GM21360 (cell line): ENCODE measurements around the gene MOK.
A peak's percentile ranks its signal among the peaks of the same experiment; 100 is the strongest.
"Not testable (repeated sequence)": the region's sequence is repeated elsewhere in the genome, so short reads cannot be mapped to it uniquely, and the experiment has no call there.

Experiments used
- ATAC-seq: cut with Tn5 transposase; IDR thresholded peaks from one replicate; pipeline ENCODE4 v1.9.1; 2021; ENCODE audit warnings: mild to moderate bottlenecking, moderate library complexity; ENCODE audit not compliant: unreplicated experiment

MOK gene

GRCh38 chr14:102321456-102322422 is 16.8 kb upstream of the MOK start:
- no peak for ATAC-seq

- ATAC-seq: no peak
These were observed 15.9 kb upstream of the MOK start for GRCh38 chr14:102320671-102321455.

- peak; percentile 20 for ATAC-seq
These were observed 15.2 kb upstream of the MOK start for GRCh38 chr14:102320033-102320660.

- ATAC-seq: peak; percentile 53
These were observed 14.5 kb upstream of the MOK start, which contains the start of gene ZNF839 for GRCh38 chr14:102319351-102320032. TSS of gene ZNF839 (plus strand) at chr14:102319746. CDS start at chr14:102319766, 20 bp downstream.

- no peak for ATAC-seq
These were observed 13.9 kb upstream of the MOK start for GRCh38 chr14:102318781-102319276.

- ATAC-seq: no peak
These were observed 12.7 kb upstream of the MOK start for GRCh38 chr14:102317564-102318248.

GRCh38 chr14:102316743-102317563 is 12.0 kb upstream of the MOK start:
- peak; percentile 61 for ATAC-seq

- ATAC-seq: no peak
These were observed 11.4 kb upstream of the MOK start for GRCh38 chr14:102316338-102316742.

- ATAC-seq: no peak
These were observed 10.2 kb upstream of the MOK start for GRCh38 chr14:102315121-102315520.

GRCh38 chr14:102314242-102315011 is 9.5 kb upstream of the MOK start:
- ATAC-seq: peak; percentile 57

- no peak for ATAC-seq
These were observed 1.3 kb downstream of the MOK start for GRCh38 chr14:102303664-102304063.

GRCh38 chr14:102298303-102299070 is 6.5 kb downstream of the MOK start:
- not testable (repeated sequence) for ATAC-seq

- no peak for ATAC-seq
These were observed 7.4 kb downstream of the MOK start for GRCh38 chr14:102297436-102298170.

DNA sequence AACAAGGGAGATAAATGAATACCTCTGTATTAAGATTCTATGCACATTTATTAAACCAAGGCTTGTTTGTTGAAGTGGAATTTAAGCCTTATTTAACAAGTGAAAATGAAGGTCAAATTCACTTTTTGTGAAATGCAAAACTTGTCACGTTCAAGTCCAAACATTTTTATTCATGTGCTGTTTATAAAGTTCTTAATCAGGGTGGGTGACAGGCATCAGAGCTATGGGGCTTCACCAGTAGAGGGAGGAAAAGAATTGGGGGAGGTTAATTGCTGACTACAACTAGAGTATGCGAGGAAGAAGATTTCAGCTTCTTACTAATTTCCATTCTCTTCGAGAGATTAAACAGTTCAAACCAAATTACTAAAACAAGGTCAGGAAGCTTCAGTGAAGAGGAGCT is 9.7 kb downstream of the MOK start:
- ATAC-seq: no peak

DNA sequence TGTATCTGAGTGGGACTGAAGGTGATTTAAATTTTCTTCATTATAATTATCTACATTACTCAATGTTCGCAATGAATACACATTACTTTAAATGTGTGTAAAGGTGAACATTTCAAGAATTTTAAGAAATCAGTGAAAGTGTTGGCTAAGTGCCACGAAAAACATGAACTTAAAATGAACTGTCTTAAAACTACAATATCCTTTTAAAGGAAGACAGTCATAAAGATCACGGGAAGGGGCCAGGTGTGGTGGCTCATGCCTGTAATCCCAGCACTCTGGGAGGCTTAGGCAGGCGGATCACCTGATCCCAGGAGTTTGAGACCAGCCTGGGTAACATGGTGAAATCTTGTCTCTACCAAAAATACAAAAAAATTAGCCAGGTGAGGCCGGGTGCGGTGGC is 11.2 kb downstream of the MOK start:
- ATAC-seq: no peak

- ATAC-seq: no peak
These were observed 12.5 kb downstream of the MOK start for GRCh38 chr14:102292441-102292840.

DNA sequence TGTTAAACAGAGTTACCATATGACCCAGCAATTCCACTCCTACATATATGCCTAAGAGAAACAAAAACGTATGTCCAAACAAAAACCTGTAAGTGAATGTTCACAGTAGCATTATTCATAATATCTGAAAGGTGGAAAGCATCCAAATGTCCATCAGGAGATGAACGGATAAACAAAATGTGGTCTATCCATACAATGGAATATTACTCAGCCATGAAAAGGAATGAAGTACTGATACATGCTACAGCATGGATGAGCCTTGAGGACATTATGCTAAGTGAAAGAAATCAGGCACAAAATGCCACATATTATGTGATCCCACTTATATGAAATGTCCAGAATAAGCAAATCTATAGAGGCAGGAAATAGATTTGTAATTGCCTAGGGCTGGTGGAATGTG is 16.8 kb downstream of the MOK start:
- no peak for ATAC-seq
